Fibroblast of villous mesenchyme (primary cell): ENCODE results near the gene ANKDD1B. TPM values are rescaled to one million over a fixed set of nuclear protein-coding genes. Genes with fewer than 3 reads are reported as not detected.
"Not testable (repeated sequence)": the region's sequence is repeated elsewhere in the genome, so short reads cannot be mapped to it uniquely, and the experiment has no call there.

ENCODE experiments used
- DNase-seq: peaks from one replicate; pipeline ENCODE4 v3.0.0-alpha.2; 2010; ENCODE audit warnings: low read depth
- H3K4me3 ChIP-seq: 2 replicates; pipeline ENCODE4 v1.5.1; 2011; ENCODE audit warnings: low read depth, mild to moderate bottlenecking, low read length
- CTCF ChIP-seq: IDR thresholded peaks from 2 replicates; pipeline ENCODE4 v1.5.1; 2012; ENCODE audit warnings: low read depth, mild to moderate bottlenecking, low read length; ENCODE audit not compliant: insufficient read depth
- total RNA-seq: library from RNA; depleted of rRNA; stranded (reverse); fragments of >200 nt; gene quantifications from 2 replicates; pipeline ENCODE4 v1.2.3, GENCODE V29; 2012

ANKDD1B gene
- total RNA-seq = under 0.01 and 0.32 TPM in 2 replicates

DNA sequence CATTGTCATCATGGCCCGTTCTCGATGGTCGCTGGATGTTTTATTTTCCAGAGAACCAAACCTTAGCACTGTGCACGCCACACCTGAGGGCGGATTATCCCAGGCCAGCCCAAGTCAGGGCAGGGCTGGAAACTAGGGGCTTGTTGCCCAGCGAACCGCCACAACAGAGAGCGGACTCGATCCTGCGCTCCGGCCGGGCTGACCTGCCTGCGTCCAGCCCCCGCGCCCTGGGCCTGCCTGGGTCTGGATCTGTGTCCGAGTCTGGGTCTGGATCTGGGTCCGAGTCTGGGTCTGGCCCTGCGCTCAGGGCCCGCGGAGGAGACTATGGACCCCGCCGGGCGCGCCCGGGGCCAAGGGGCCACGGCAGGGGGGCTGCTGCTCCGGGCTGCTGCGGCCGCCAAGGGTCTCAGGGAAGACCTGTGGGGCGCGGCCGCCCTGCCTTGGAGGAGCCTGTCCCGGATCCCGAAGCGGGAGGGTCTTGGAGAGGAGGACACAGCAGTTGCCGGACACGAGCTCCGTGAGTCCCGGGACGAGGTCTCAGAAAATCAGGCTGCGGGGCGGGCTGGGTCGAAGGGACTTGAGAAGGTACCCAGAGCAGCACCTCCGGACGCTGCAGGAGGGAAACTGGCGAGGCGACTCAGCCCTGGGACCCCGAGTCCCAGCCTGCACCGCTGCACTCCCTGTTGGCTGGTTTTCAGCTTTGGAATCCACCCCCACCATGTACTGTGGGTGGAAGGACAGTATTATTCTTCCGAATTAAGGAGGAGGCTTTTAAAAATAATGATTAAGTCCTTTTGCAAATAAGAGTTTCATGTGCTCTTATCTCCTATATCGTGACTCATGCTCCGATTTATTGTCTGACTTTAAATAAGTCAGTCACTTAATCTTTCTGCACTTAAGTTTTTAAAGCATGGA is at the start of gene ANKDD1B:
Gene ANKDD1B (plus strand): TSS at position 143 of the 915 bp plus-strand sequence. CDS start 182 bp downstream, at position 325.
- no peak for TF ChIP-seq CTCF
- DNase-seq = peak; percentile 69
- H3K4me3 ChIP-seq = peak within 1 kb of the TSS; percentile 57

GRCh38 chr5:75565991-75566709 is 45.1 kb upstream of the ANKDD1B start:
- DNase-seq = peak; percentile 34
- H3K4me3 ChIP-seq = peak overlapping the region; percentile 23

- no peak for TF ChIP-seq CTCF
- H3K4me3 ChIP-seq = peak overlapping the region; percentile 23
- peak; percentile 92 for DNase-seq
Observed at GRCh38 chr5:75566710-75567309, 44.4 kb upstream of the ANKDD1B start.

DNA sequence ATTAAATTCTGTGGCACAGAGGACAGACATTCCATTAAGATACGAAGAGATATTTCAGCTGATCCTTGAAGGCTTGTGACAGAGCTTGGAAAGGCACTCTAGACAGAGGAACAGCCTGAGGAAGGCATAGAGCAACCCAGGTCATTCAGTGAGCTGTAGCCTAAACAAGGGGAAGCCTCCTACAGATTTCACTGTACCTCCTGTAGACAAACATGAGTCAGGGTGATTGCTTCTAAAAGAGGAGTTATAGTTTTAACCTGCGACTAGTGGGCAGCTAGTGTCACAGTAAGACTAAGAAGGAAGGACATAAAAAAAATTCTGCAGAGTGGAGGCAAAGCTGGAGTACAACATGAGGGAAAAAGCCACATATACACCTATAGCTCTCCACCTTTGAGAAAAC is 43.5 kb upstream of the ANKDD1B start:
- H3K4me3 ChIP-seq = no peak overlapping the region
- TF ChIP-seq CTCF = peak; percentile 2
- DNase-seq = peak; percentile 65

GRCh38 chr5:75568202-75568601 is 43.1 kb upstream of the ANKDD1B start:
- DNase-seq = no peak
- H3K4me3 ChIP-seq = no peak overlapping the region
- TF ChIP-seq CTCF = peak; percentile 1

- TF ChIP-seq CTCF = no peak
- DNase-seq = no peak
- H3K4me3 ChIP-seq = no peak overlapping the region
Observed at GRCh38 chr5:75571547-75571946, 39.7 kb upstream of the ANKDD1B start.

DNA sequence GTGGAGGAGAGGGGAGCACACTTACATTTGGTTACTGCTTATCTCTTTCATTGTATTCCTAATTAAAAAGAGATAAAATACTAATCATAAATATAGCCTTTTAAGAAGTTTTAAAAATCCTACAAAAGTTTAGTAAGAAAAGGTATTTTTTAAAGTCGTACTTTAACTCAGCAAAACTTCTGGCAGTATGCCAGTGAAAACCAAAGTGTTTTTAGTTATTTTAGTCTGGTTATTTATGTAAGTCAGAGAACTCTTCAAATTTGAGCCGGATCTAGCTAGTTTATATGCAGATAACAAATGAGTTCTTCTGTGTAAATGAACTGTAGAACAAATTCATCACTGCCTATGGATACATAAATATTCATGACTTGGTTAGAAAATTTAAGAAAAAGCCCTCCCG is 36.5 kb upstream of the ANKDD1B start:
- no peak for TF ChIP-seq CTCF
- no peak for DNase-seq
- no peak overlapping the region for H3K4me3 ChIP-seq

DNA sequence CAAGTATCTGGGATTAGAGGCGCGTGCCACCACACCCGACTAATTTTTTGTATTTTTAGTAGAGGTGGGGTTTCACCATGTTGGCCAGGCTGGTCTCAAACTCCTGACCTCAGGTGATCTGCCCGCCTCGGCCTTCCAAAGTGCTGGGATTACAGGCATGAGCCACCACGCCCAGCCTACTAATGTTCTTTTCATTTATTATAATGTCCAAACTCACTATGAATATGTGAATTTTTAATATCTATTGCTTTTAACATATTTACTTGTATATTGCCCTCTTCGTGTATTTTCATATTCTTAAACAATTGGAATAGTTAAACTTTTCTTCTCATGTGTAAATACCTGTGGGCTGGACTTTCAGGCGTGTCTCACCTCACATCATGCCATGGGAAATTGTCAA is 33.0 kb upstream of the ANKDD1B start:
- DNase-seq, H3K4me3 ChIP-seq: not testable (repeated sequence)
